Cerebellar cortex (tissue), 1 donor: ENCODE measurements around the gene CBX2.
"Not testable (repeated sequence)": the region's sequence is repeated elsewhere in the genome, so short reads cannot be mapped to it uniquely, and the experiment has no call there.

ENCODE experiments used
- DNase-seq: peaks from one replicate; pipeline ENCODE4 v3.0.0-alpha.2; 2015; ENCODE audit warnings: low spot score

The CBX2 gene

GRCh38 chr17:79742951-79743476 lies 34.9 kb upstream of the CBX2 start:
- DNase-seq = no peak

DNA sequence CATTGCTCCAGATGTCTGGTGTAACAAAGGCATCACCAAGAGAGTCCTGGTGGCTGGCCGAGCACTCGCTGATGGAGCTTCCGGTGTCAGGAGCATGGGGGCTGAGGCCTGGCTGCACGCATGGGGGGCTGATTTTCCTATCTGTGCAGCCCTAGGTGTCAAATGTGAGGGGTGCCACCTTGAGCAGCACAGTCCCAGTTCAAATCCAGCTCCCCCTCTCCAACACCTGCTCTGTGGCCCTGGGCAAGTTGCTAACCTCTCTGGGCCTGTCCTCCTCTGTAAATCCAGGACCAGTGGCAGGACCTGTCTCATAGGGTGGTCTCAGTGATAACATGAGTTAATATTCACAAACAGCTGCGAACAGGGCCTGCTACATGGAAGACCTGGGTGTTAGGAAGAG lies 34.3 kb upstream of the CBX2 start:
- DNase-seq = no peak

- no peak for DNase-seq
Observed at GRCh38 chr17:79745641-79746105, 32.3 kb upstream of the CBX2 start.

GRCh38 chr17:79746889-79747507 lies 30.9 kb upstream of the CBX2 start:
- DNase-seq = no peak

GRCh38 chr17:79747508-79748294 lies 30.2 kb upstream of the CBX2 start:
- no peak for DNase-seq

- DNase-seq = no peak
Observed at GRCh38 chr17:79748295-79749099, 29.5 kb upstream of the CBX2 start.

GRCh38 chr17:79749156-79749815 lies 28.7 kb upstream of the CBX2 start:
- no peak for DNase-seq

- no peak for DNase-seq
Observed at GRCh38 chr17:79749958-79750357, 28.0 kb upstream of the CBX2 start.

DNA sequence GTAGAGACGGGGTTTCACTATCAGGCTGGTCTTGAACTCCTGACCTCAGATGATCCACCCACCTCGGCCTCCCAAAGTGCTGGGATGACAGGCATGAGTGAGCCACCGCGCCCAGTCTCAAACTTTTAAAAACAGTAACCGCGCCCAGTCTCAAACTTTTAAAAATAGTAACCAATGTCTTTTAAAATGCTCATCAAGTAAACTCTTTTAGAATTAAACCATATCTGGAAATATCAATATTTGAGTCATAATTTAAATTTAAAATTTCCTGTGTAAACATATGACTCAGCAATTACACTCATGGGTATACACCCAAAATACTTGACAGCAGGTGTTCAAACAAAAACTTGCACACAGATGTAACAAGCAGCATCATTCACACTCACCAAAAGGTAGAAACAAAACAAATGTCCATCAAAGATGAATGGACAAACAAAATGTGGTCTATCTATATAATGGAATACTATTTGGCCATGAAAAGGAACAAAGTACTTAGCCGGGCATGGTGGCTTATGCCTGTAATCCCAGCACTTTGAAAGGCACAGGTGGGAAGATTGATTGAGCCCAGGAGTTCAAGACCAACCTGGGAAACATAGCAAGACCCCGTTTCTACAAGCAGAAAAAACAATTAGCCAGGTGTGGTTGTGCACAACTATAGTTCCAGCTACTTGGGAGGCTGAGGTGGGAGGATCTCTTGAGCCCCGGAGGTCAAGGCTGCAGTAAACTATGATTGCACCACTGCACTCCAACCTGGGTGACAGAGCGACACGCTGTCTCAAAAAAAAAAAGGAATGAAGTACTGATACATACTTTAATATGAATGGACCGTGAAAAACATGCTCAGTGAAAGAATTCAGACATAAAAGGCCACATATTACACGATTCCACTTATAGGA lies 27.1 kb upstream of the CBX2 start:
- no peak for DNase-seq

- no peak for DNase-seq
Observed at GRCh38 chr17:79752175-79752574, 25.8 kb upstream of the CBX2 start.

- DNase-seq = no peak
Observed at GRCh38 chr17:79754370-79754769, 23.6 kb upstream of the CBX2 start.

DNA sequence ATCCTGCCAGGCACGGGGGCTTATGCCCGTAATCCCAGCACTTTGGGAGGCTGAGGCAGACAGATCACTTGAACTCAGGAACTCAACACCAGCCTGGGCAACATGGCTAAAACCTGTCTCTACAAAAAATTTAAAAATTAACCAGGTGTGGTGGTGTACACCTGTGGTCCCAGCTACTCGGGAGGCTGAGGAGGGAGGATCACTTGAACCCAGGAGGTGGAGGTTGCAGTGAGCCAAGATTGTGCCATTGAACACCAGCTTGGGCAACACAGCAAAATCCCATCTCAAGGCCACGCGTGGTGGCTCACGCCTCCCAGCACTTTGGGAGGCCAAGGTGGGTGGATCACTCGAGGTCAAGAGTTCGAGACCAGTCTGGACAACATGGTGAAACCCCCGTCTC lies 23.0 kb upstream of the CBX2 start:
- DNase-seq = not testable (repeated sequence)

GRCh38 chr17:79755591-79755990 lies 22.4 kb upstream of the CBX2 start:
- no peak for DNase-seq

DNA sequence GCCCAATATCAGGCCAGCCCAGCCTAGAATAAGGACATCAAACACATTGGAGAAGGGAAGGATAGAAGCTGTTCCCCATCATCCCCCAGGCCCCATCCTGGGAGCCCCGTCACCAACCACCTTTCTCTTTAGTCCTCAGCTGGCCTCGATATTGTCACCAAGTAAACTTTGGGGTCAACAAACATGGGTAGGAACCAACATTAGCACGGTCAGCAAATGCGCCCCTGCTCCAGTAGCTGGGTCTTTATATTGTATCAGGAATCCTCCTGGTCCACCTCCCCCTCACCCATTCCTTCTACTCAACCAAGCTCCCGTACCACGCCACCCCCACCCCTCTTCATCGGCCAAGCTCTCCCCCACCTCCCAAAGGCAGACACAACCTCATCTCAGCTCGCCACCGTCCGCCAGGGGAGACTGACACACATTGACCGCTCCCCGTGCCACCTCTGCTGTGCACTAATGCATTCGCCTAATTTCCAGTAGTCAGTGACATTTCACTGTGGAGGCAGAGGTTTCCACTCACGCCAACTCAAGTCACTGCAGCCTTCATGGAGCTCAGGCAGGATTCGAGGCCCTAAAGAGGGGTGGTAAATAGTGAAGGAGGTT lies 20.7 kb upstream of the CBX2 start:
- no peak for DNase-seq

DNA sequence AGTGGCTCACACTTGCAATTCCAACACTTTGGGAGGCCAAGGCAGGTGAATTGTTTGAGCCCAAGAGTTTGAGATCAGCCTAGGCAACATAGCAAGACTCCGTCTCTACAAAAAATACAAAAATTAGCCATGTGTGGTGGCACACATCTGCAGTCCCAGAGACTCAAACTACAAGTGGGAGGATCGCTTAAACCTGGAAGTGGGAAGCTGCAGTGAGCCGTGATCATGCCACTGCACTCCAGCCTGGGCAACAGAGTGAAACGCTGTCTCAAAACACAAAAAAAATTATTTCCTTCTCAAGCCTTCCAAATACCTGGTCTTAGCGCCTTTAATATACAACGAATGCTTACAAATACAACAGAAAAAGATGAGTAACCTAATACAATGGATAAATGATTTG lies 19.7 kb upstream of the CBX2 start:
- no peak for DNase-seq

- DNase-seq = no peak
Observed at GRCh38 chr17:79760197-79760906, 17.6 kb upstream of the CBX2 start.

DNA sequence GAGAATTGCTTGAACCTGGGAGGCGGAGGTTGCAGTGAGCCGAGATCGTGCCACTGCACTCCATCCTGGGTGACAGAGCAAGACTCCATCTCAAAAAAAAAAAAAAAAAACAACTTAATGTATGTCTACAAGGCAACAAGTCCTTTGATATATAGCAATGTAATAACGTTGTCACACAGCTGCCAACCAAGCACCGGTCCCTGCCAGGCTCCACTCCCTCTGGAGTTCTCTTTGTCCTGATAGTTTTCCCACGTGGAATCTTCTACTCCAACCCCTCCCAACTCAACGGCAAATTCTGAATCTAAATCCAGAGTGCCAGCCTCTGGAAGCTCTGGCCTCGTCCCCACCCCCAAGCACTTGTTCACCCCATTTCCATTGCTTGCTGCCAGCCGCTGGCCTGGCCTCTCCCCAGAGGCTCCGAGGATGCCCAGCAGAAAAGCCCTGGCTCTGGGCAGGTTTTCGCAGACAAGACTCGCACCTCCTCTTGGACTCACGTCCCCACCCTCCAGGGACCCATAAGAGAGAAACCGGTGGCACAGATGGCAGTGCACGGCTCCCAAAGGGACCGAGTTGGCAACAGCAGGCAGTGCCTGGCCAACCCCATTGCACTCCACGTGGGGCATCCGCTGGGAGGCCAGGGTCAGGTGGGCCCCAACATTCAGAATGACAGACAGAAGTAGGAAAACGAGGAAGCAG lies 15.9 kb upstream of the CBX2 start:
- DNase-seq = no peak

- no peak for DNase-seq
Observed at GRCh38 chr17:79765708-79766107, 12.2 kb upstream of the CBX2 start.
